ENCODE measurements around the gene ABHD2. TPM values are rescaled to one million over a fixed set of nuclear protein-coding genes. Genes with fewer than 3 reads are reported as not detected.
A peak's percentile ranks its signal among the peaks of the same experiment; 100 is the strongest.

The ABHD2 gene
- total and polyA plus RNA-seq, 9 of the 15 experiments (the other 6 are each of a cell fraction or from before 2014, with no cell fraction given), result 16.9 to 99.8 (median 47.5) TPM

- TF ChIP-seq MGA (IDR thresholded peaks at IDR 0.05) (peak; percentile 49), MLLT1 (IDR thresholded peaks at IDR 0.05) (peak in 1 of 2 experiments; percentile 14; a peak in 1 of 4 replicates), JUND (IDR thresholded peaks at IDR 0.05; ENCODE audit: borderline replicate concordance, low read depth, low read length) (peak; percentile 84), JUND (tag; IDR thresholded peaks at IDR 0.05; ENCODE audit: borderline replicate concordance, low read depth, low read length) (peak; percentile 72; the same call in 1 of the 3 replicates), PHB2 (IDR thresholded peaks at IDR 0.05; ENCODE audit: low read depth) (no peak), C11orf30 (IDR thresholded peaks at IDR 0.05; ENCODE audit: low read depth) (peak; percentile 16; the same call in 1 of the 2 replicates), STAT5A (IDR thresholded peaks at IDR 0.05; ENCODE audit: borderline replicate concordance, low read length) (peak; percentile 30; the same call in 1 of the 2 replicates), CXXC5 (CRISPR knock-in tag; IDR thresholded peaks at IDR 0.05) (0 out of 2 replicates have a peak, but pooled peaks have one; percentile 26), NR3C1 (CRISPR knock-in tag; IDR thresholded peaks at IDR 0.05) (no peak)
Measured at GRCh38 chr15:89070197-89071124, 17.8 kb upstream of the ABHD2 start (continued).
